Activated T-cell treated with anti-CD3 and anti-CD28 coated beads, Interleukin-2, amount 50 U/mL, for 24 hours (primary cell): ENCODE data around the gene CARM1.

Experiments
- DNase-seq: peaks from one replicate; pipeline ENCODE4 v3.0.0-alpha.2; 2020
- H3K27ac Mint-ChIP-seq: 2 replicates; pipeline ENCODE4 v1.8.0; 2020; ENCODE audit warnings: mild to moderate bottlenecking, mixed read lengths
- H3K27me3 Mint-ChIP-seq: 2 replicates; pipeline ENCODE4 v1.8.0; 2020; ENCODE audit warnings: mixed read lengths
- H3K36me3 Mint-ChIP-seq: 2 replicates; pipeline ENCODE4 v1.8.0; 2020; ENCODE audit warnings: low read depth, mixed read lengths
- H3K4me1 Mint-ChIP-seq: 2 replicates; pipeline ENCODE4 v1.8.0; 2020; ENCODE audit warnings: low read depth, mixed read lengths
- H3K4me3 Mint-ChIP-seq: 2 replicates; pipeline ENCODE4 v1.8.0; 2020; ENCODE audit warnings: mild to moderate bottlenecking, moderate library complexity, mixed read lengths
- H3K9me3 Mint-ChIP-seq: 2 replicates; pipeline ENCODE4 v1.8.0; 2020; ENCODE audit warnings: mixed read lengths

Gene CARM1

DNA sequence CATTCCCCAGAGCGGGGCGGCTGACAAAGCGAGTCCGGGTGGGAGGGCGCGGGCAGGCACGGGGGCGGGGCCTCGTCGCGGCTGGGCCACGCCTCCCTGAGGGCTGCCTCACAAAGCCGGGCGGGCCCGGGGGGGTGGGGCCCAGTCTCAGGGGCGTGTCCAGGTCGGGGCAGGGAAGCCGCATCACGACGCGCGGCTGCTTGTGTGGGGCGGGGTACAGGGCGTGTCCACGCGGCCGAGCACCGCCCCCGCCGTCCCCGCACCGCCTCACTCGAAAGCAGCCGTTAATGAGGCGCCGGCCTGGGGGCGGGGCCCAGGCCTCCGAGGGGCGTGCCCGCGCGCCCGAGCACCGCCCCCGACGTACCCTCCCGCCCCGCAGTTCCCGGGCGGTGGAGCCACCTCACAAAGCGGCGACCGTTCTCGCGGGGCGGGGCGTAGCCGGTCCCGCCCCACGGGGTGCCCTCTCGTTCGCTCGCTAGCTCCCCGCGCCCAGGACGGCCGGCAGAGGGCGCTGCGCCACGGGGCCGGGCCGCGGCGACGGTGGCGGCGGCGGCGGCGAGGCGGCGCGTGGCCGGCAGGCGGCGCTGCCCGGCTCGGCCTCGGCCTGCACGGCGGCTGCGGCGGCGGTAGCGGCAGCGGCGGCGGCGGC, at the start of gene CARM1:
Gene CARM1 (plus strand): TSS at position 599 of the 649 bp plus-strand sequence. CDS start 150 bp downstream, outside the sequence.
- peaks cover 19% of the 10 kb centered on the region for H3K36me3 Mint-ChIP-seq
- no peaks in the 10 kb centered on the region for H3K9me3 Mint-ChIP-seq
- DNase-seq, result peak; percentile 100
- peak within 1 kb of the TSS; percentile 91 for H3K27ac Mint-ChIP-seq
- H3K27me3 Mint-ChIP-seq, result no peaks in the 10 kb centered on the region
- H3K4me1 Mint-ChIP-seq, result peaks cover 28% of the 10 kb centered on the region
- H3K4me3 Mint-ChIP-seq, result peak within 1 kb of the TSS; percentile 81

DNA sequence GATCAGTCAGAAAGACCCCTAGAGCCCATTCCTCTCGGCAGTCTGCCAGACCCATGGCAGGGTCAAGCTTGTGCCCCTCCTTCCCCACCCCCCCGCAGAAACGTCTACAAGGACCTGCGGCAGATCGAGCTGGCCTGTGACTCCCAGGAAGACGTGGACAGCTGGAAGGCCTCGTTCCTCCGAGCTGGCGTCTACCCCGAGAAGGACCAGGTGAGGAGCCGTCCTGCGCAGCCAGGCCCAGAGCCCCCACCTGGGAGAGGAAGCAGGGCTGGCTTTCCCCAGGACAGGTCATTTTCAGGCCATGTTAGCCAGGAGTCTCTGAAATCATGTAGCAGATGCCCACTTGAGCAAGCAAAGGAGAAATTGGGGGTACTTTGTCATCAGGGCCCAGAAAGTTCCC, 47.7 kb upstream of the CARM1 start:
- no peaks in the 10 kb centered on the region for H3K9me3 Mint-ChIP-seq
- peak; percentile 27 for DNase-seq
- no peaks in the 10 kb centered on the region for H3K4me1 Mint-ChIP-seq
- H3K36me3 Mint-ChIP-seq, result peaks cover 82% of the 10 kb centered on the region
- no peaks in the 10 kb centered on the region for H3K27me3 Mint-ChIP-seq
- peak overlapping the region; percentile 55 for H3K27ac Mint-ChIP-seq
- no peak overlapping the region for H3K4me3 Mint-ChIP-seq

GRCh38 chr19:10826231-10826630, 45.1 kb upstream of the CARM1 start:
- peak overlapping the region; percentile 67 for H3K27ac Mint-ChIP-seq
- H3K9me3 Mint-ChIP-seq, result no peaks in the 10 kb centered on the region
- H3K36me3 Mint-ChIP-seq, result peaks cover 75% of the 10 kb centered on the region
- DNase-seq, result no peak
- H3K27me3 Mint-ChIP-seq, result no peaks in the 10 kb centered on the region
- H3K4me3 Mint-ChIP-seq, result no peak overlapping the region
- H3K4me1 Mint-ChIP-seq, result no peaks in the 10 kb centered on the region

DNA sequence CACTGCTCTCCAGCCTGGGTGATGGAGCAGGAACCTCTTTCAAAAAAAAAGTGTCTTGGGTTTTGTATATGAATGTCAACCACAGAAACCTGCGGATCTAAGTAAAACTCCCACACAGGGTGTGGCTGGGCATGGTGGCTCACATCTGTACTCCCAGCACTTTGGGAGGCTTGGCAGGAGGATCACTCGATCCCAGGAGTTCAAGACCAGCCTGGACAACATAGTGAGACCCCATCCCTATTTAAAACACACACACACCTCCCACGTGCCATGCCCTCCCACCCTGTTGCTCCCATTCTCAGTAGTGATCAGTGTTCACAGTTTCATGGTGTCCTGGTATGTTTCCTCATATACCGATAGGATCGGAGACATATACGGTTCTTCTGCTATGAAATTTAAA, 44.5 kb upstream of the CARM1 start:
- Mint-ChIP-seq H3K9me3 (no peaks in the 10 kb centered on the region), H3K36me3 (peaks cover 72% of the 10 kb centered on the region), H3K27ac (peak overlapping the region; percentile 50)

GRCh38 chr19:10828981-10829821, 42.2 kb upstream of the CARM1 start:
- no peak overlapping the region for H3K4me3 Mint-ChIP-seq
- no peak for DNase-seq
- H3K27ac Mint-ChIP-seq, result peak overlapping the region; percentile 61
- H3K27me3 Mint-ChIP-seq, result no peaks in the 10 kb centered on the region
- H3K4me1 Mint-ChIP-seq, result no peaks in the 10 kb centered on the region
- no peaks in the 10 kb centered on the region for H3K9me3 Mint-ChIP-seq
- H3K36me3 Mint-ChIP-seq, result peaks cover 79% of the 10 kb centered on the region

More for the DNA sequence above, 44.5 kb upstream of the CARM1 start:
- Mint-ChIP-seq H3K27me3 (no peaks in the 10 kb centered on the region), H3K4me3 (no peak overlapping the region), H3K4me1 (no peaks in the 10 kb centered on the region)
- no peak for DNase-seq

DNA sequence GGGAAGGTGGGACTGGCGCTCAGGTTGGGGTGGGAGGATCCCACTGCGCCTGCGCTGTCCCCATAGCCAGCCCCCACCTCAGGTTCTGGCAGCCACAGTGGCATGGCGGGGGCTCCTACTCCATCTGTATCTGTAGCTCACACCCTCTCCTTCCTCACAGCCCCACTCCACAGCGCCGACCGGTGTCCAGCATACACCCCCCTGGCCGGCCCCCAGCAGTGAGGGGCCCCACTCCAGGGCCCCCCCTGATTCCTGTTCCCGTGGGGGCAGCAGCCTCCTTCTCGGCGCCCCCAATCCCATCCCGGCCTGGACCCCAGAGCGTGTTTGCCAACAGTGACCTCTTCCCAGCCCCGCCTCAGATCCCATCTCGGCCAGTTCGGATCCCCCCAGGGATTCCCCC, 41.4 kb upstream of the CARM1 start:
- H3K9me3 Mint-ChIP-seq, result no peaks in the 10 kb centered on the region
- peak overlapping the region; percentile 61 for H3K27ac Mint-ChIP-seq
- no peaks in the 10 kb centered on the region for H3K27me3 Mint-ChIP-seq
- no peak for DNase-seq
- peaks cover 73% of the 10 kb centered on the region for H3K36me3 Mint-ChIP-seq
- no peak overlapping the region for H3K4me3 Mint-ChIP-seq
- H3K4me1 Mint-ChIP-seq, result no peaks in the 10 kb centered on the region

DNA sequence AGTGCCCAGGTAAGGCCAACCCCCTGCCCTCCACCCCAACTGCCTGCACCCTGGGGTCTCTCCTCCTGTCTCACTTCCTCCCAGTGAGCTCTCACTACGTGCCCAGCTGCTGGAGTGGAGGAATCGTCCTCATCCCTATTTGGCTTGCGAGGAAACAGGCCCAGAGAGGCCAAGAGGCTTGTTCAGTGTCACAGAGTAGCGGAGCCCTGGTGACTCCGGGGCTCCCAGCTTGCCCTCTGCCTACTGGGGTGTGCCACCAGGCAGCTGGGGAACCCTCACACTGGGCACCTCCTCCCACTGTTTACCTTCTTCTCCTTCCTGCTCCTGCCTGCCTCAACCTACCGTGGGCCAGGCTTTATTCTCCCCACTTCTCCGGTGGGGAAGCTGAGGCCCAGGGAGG, 41.0 kb upstream of the CARM1 start:
- no peak overlapping the region for H3K4me3 Mint-ChIP-seq
- DNase-seq, result no peak
- peaks cover 73% of the 10 kb centered on the region for H3K36me3 Mint-ChIP-seq
- H3K4me1 Mint-ChIP-seq, result peaks cover 1% of the 10 kb centered on the region
- peak overlapping the region; percentile 61 for H3K27ac Mint-ChIP-seq
- H3K27me3 Mint-ChIP-seq, result no peaks in the 10 kb centered on the region
- peaks cover under 1% of the 10 kb centered on the region for H3K9me3 Mint-ChIP-seq

- no peak overlapping the region for H3K4me3 Mint-ChIP-seq
- no peaks in the 10 kb centered on the region for H3K27me3 Mint-ChIP-seq
- peaks cover 72% of the 10 kb centered on the region for H3K36me3 Mint-ChIP-seq
- peaks cover 9% of the 10 kb centered on the region for H3K4me1 Mint-ChIP-seq
- peaks cover 4% of the 10 kb centered on the region for H3K9me3 Mint-ChIP-seq
- DNase-seq, result no peak
- H3K27ac Mint-ChIP-seq, result no peak overlapping the region
These were observed 40.2 kb upstream of the CARM1 start for GRCh38 chr19:10830931-10831779.

DNA sequence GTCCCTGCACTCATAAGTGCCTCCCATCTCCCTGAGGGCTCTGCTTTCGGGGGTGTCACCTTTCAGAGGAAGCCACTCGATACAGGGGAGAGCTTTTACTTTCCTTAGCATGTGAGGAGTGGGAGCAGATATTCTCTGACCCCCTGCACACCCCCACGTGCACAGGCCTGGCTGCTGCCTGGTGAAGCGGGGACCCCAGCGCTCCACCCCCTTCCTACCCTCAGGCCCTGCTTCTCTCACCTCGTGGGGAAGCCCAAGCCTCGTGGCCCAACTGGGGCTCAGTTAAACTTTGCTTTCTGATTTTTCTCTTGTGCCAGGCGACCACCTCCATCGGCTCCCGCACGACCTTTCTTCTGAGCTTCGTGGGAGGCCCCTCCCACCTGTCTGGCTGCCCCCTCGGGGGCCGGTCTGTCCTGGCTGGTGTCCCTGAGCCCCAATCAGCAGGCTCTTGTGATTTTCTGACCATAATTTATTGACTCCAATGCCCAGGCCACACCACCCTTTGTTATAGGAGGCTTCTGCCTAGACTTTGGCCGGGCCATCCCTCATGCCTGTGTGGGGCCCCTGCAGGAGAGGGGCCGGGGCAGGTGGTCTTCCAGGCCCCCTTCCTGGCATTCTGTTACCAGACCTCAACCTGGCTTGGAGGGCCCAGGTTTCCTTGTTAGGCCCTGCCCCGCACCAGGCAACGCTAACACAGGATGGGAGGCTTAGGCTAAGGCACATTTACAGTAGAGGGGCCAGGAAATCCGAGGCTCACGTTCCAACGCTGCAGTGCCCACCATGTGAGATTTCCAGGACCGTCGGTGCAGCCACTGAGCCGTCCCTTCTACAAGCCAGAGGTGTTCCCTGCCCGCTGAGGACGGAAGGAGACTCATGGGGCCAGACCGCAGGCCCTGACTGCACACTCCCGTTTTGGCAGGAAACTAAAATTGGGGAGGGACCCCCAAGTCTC, 39.1 kb upstream of the CARM1 start:
- Mint-ChIP-seq H3K4me1 (peaks cover 20% of the 10 kb centered on the region), H3K36me3 (peaks cover 72% of the 10 kb centered on the region), H3K27ac (peak overlapping the region; percentile 52), H3K27me3 (no peaks in the 10 kb centered on the region), H3K4me3 (no peak overlapping the region), H3K9me3 (peaks cover 14% of the 10 kb centered on the region)
- no peak for DNase-seq

- peaks cover 67% of the 10 kb centered on the region for H3K36me3 Mint-ChIP-seq
- no peak overlapping the region for H3K4me3 Mint-ChIP-seq
- peaks cover 20% of the 10 kb centered on the region for H3K4me1 Mint-ChIP-seq
- no peak for DNase-seq
- H3K27ac Mint-ChIP-seq, result peak overlapping the region; percentile 44
- peaks cover 14% of the 10 kb centered on the region for H3K9me3 Mint-ChIP-seq
- no peaks in the 10 kb centered on the region for H3K27me3 Mint-ChIP-seq
These were observed 38.4 kb upstream of the CARM1 start for GRCh38 chr19:10832939-10833296.

- Mint-ChIP-seq H3K27ac (peak overlapping the region; percentile 100), H3K4me3 (peak overlapping the region; percentile 94), H3K4me1 (peaks cover 20% of the 10 kb centered on the region), H3K36me3 (peaks cover 53% of the 10 kb centered on the region), H3K9me3 (peaks cover 16% of the 10 kb centered on the region), H3K27me3 (no peaks in the 10 kb centered on the region)
- no peak for DNase-seq
These were observed 36.1 kb upstream of the CARM1 start for GRCh38 chr19:10835089-10835753.

GRCh38 chr19:10835754-10836478, 35.4 kb upstream of the CARM1 start, which contains the start of gene TMED1:
Gene TMED1, minus strand, starts transcription at chr19:10836212. Its CDS starts 21 bp downstream, at chr19:10836191.
- Mint-ChIP-seq H3K27ac (peak within 1 kb of the TSS; percentile 100), H3K27me3 (no peaks in the 10 kb centered on the region), H3K36me3 (peaks cover 49% of the 10 kb centered on the region), H3K9me3 (peaks cover 16% of the 10 kb centered on the region), H3K4me3 (peak within 1 kb of the TSS; percentile 94), H3K4me1 (peaks cover 20% of the 10 kb centered on the region)
- DNase-seq, result peak; percentile 94
